ENCODE data around the gene ULK4.

DNA sequence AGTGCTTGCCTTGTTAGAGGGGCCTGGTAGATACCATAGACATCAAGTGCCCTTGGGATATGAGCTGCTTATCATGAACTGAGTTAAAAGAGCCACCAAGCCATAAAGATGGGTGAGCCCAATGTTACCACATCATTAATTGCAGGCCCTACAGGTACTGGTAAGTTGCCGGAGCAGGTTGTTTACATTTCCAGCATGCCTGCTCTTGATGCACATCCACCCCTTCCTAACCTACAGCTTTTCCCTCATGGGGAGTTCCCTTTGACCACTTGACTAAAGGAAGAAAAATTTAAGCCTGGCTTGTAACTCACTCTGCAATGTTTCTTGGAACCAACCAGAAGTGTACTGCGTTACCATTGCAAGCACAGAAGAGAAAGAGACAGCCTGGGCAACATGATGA, 24.7 kb upstream of the ULK4 start:
- TF ChIP-seq HDGF (IDR thresholded peaks at IDR 0.05; ENCODE audit: borderline replicate concordance) (no peak), CTBP1 (IDR thresholded peaks at IDR 0.05; ENCODE audit: borderline replicate concordance) (no peak)
